Panc1 (cell line): ENCODE measurements around the gene CSDE1. TPM values are rescaled to one million over a fixed set of nuclear protein-coding genes. Genes with fewer than 3 reads are reported as not detected.

Experiments used
- ATAC-seq: fragments of 200-7000 bp; cut with Tn5 transposase; 2 replicates; pipeline ENCODE4 v1.9.1; 2020; ENCODE audit warnings: mild to moderate bottlenecking, moderate library complexity
- BruUV-seq: library from RNA; stranded (reverse); fragments of 400-500 nt; replicated peaks from 2 replicates; lab custom pipeline; 2021; lab: Mats Ljungman, UMichigan
- CTCF ChIA-PET: fragments of 300-600 bp; sonication (Branson Sonifier 250); formaldehyde crosslinking; loops from one replicate; lab custom pipeline; 2022; ENCODE audit warnings: antibody characterized with exemption; lab: Charles Lee
- POLR2A ChIA-PET: fragments of 300-600 bp; sonication (Branson Sonifier 250); formaldehyde crosslinking; loops from one replicate; lab custom pipeline; 2022; ENCODE audit warnings: antibody characterized with exemption; lab: Charles Lee
- DNase-seq: peaks from one replicate; pipeline ENCODE4 v3.0.0-alpha.2; 2010; ENCODE audit warnings: low read depth, low spot score
- H3K27ac ChIP-seq: 2 replicates; pipeline ENCODE4 v1.5.1; 2011; ENCODE audit warnings: mild to moderate bottlenecking, low read length, inconsistent platforms
- H3K27me3 ChIP-seq: fragments of 200-500 bp; sonication (Bioruptor generic); 2 replicates; pipeline ENCODE4 v1.6.0; 2014; ENCODE audit warnings: low read length, inconsistent platforms; ENCODE audit not compliant: control insufficient read depth, insufficient read depth
- H3K36me3 ChIP-seq: fragments of 200-500 bp; sonication (Bioruptor generic); 2 replicates; pipeline ENCODE4 v1.5.1; 2014; ENCODE audit warnings: inconsistent platforms, mild to moderate bottlenecking, low read length, moderate library complexity; ENCODE audit not compliant: control insufficient read depth, insufficient read depth
- H3K4me1 ChIP-seq: 2 replicates; pipeline ENCODE4 v1.5.1; 2011; ENCODE audit warnings: inconsistent platforms, mild to moderate bottlenecking, low read length, moderate library complexity; ENCODE audit not compliant: control insufficient read depth, insufficient read depth
- H3K4me3 ChIP-seq, 2 experiments: 2 replicates each; pipeline ENCODE4 v1.5.1; 2011 to 2012; ENCODE audit warnings: low read depth in 2 of 2, low read length in 2 of 2, mild to moderate bottlenecking in 2 of 2, inconsistent platforms in 1 of 2, moderate library complexity in 1 of 2
- H3K9me3 ChIP-seq: fragments of 200-500 bp; sonication (Bioruptor generic); 2 replicates; pipeline ENCODE4 v1.5.1; 2014; ENCODE audit warnings: low read depth, mild to moderate bottlenecking, inconsistent platforms, low read length, moderate library complexity; ENCODE audit not compliant: control insufficient read depth, insufficient read depth
- CTCF ChIP-seq: fragments of 450-650 bp; IDR thresholded peaks from 2 replicates; pipeline ENCODE4 v1.5.1; 2017; ENCODE audit warnings: mild to moderate bottlenecking
- POLR2AphosphoS5 ChIP-seq: IDR thresholded peaks from 2 replicates; pipeline ENCODE4 v1.6.1; 2012; ENCODE audit warnings: mild to moderate bottlenecking, low read depth, low read length, moderate library complexity
- REST ChIP-seq, 2 experiments: IDR thresholded peaks; 2 replicates each; pipeline ENCODE4 v1.6.1; 2011 to 2012; ENCODE audit warnings: low read depth in 2 of 2, control low read depth in 1 of 2, low read length in 1 of 2, mild to moderate bottlenecking in 1 of 2, moderate library complexity in 1 of 2; ENCODE audit not compliant: insufficient read depth in 1 of 2
- SIN3A ChIP-seq: IDR thresholded peaks from 2 replicates; pipeline ENCODE4 v1.6.1; 2012; ENCODE audit warnings: low read depth, mild to moderate bottlenecking, low read length, moderate library complexity, borderline replicate concordance; ENCODE audit not compliant: insufficient read depth
- TCF7L2 ChIP-seq: IDR thresholded peaks from 2 replicates; pipeline ENCODE4 v1.6.1; 2011; ENCODE audit warnings: mild to moderate bottlenecking, low read depth, low read length, inconsistent platforms
- in situ Hi-C: cut with HindIII; loops from 2 replicates; pipeline ENCODE4 v1.10.0; 2016; ENCODE audit warnings: low sequenced_read_pairs, low pct_unique_long_range_greater_than_20kb
- intact Hi-C: fragments of 100-400 bp; cut with micrococcal nuclease; formaldehyde crosslinking; loops from one replicate; pipeline ENCODE4 v1.10.0; 2022; ENCODE audit not compliant: unreplicated experiment
- total RNA-seq: library from RNA; stranded (reverse); gene quantifications from one replicate; pipeline ENCODE4 v1.2.1, GENCODE V29; 2021; ENCODE audit not compliant: unreplicated experiment

The CSDE1 gene
- total RNA-seq, 1 experiment from 2014 or later = 347 TPM

DNA sequence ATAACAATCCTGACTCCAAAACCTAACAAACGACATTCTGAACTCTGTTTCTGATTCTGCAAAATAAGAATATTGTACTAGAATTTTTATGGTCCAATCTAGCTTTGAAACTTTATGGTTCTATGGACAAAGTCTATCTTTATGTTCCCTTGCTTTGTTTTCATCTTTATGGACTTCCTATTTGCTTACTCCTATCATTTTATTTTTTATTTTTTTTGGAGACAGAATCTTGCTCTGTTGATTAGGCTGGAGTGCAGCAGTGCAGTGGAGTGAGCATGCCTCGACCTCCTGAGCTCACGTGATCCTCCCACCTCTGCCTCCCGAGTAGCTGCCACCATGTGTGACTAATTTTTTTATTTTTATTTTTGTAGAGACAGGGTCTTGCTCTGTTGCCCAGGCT lies 44.8 kb downstream of the CSDE1 start:
- Histone ChIP-seq H3K4me3 (no peak overlapping the region), H3K36me3 (peaks cover 35% of the 10 kb centered on the region), H3K27me3 (no peaks in the 10 kb centered on the region), H3K27ac (no peak overlapping the region), H3K4me1 (peaks cover 6% of the 10 kb centered on the region; the same call in 1 of the 2 replicates), H3K9me3 (no peaks in the 10 kb centered on the region)
- POLR2A ChIA-PET = interaction anchor here (0.5 to 0.6 kb wide), 2 partner anchors 29 to 270 kb away, joined by 3 to 6 read pairs; no protein-coding TSS in a partner anchor
- TSS peak; percentile 9 for BruUV-seq
- intact Hi-C loops (no loop called here), in situ Hi-C loops (no loop called here)
- TF ChIP-seq SIN3A (no peak), REST (IDR thresholded peaks at IDR 0.05; ENCODE audit: insufficient read depth in 1 of 2, low read depth in 2 of 2, low read length in 1 of 2) (no peak), CTCF (no peak), TCF7L2 (no peak), POLR2AphosphoS5 (no peak)
- ATAC-seq (no peak), DNase-seq (no peak)
- CTCF ChIA-PET = no interaction called here

GRCh38 chr1:114710360-114710759 lies 47.4 kb downstream of the CSDE1 start:
- Histone ChIP-seq H3K27ac (no peak overlapping the region), H3K9me3 (no peaks in the 10 kb centered on the region), H3K4me1 (peaks cover 1% of the 10 kb centered on the region; the same call in 1 of the 2 replicates), H3K36me3 (peaks cover 37% of the 10 kb centered on the region), H3K27me3 (no peaks in the 10 kb centered on the region), H3K4me3 (no peak overlapping the region)
- ChIA-PET POLR2A (no interaction called here), CTCF (no interaction called here)
- DNase-seq (no peak), ATAC-seq (no peak)
- intact Hi-C loops = no loop called here
- in situ Hi-C loops = no loop called here
- no TSS peak for BruUV-seq
- no peak for TF ChIP-seq POLR2AphosphoS5
- TF ChIP-seq CTCF = no peak
- TF ChIP-seq TCF7L2 = no peak
- no peak for TF ChIP-seq SIN3A
- TF ChIP-seq REST (IDR thresholded peaks at IDR 0.05; ENCODE audit: insufficient read depth in 1 of 2, low read depth in 2 of 2, low read length in 1 of 2) = no peak
